Right renal pelvis (tissue), 4 donors: ENCODE results near the gene UBXN6. TPM values are rescaled to one million over a fixed set of nuclear protein-coding genes. Genes with fewer than 3 reads are reported as not detected.

ENCODE experiments used
- DNase-seq, 4 donors: peaks; one replicate each; pipeline ENCODE4 v3.0.0-alpha.2; 2013; ENCODE audit warnings: low read depth in 4 of 4, low spot score in 3 of 4, missing footprints in 1 of 4
- polyA plus RNA-seq, 4 donors: library from polyadenylated mRNA; unstranded; fragments of 120-200 nt; gene quantifications; one replicate each; pipeline ENCODE4 v1.2.1, GENCODE V29; 2013; ENCODE audit not compliant: insufficient read length in 4 of 4

Gene UBXN6, protein sequence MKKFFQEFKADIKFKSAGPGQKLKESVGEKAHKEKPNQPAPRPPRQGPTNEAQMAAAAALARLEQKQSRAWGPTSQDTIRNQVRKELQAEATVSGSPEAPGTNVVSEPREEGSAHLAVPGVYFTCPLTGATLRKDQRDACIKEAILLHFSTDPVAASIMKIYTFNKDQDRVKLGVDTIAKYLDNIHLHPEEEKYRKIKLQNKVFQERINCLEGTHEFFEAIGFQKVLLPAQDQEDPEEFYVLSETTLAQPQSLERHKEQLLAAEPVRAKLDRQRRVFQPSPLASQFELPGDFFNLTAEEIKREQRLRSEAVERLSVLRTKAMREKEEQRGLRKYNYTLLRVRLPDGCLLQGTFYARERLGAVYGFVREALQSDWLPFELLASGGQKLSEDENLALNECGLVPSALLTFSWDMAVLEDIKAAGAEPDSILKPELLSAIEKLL
- 100 to 1,000 TPM in 2 of 4 donors, 10 to 100 TPM in 2; 94.1 to 127 (median 100) TPM for polyA plus RNA-seq

GRCh38 chr19:4457654-4458395 lies at the start of gene UBXN6:
UBXN6 (minus strand) TSS chr19:4457794; CDS start chr19:4457697, 97 bp downstream.
- DNase-seq, result peak; percentile 91 to 95 (median 93)

DNA sequence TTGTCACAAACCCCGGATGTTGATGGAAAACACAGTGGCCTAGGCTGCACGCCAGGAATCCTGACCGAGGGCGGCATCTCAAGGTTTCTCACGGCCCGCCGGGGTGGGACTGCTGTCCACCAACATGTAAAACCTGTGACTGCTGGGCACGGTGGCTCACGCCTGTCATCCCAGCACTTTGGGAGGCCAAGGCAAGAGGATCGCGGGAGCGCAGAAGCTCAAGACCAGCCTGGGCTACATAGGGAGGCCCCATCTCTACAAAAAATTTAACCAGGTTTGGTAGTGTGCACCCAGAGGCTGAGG lies 49.5 kb upstream of the UBXN6 start:
- DNase-seq, result no peak

GRCh38 chr19:4506449-4507149 lies 49.0 kb upstream of the UBXN6 start:
- DNase-seq, result no peak

- no peak for DNase-seq
Measured at GRCh38 chr19:4505570-4506448, 48.2 kb upstream of the UBXN6 start.

- DNase-seq, result no peak
Measured at GRCh38 chr19:4504891-4505569, 47.4 kb upstream of the UBXN6 start.

- no peak for DNase-seq
Measured at GRCh38 chr19:4504297-4504701, 46.7 kb upstream of the UBXN6 start.

DNA sequence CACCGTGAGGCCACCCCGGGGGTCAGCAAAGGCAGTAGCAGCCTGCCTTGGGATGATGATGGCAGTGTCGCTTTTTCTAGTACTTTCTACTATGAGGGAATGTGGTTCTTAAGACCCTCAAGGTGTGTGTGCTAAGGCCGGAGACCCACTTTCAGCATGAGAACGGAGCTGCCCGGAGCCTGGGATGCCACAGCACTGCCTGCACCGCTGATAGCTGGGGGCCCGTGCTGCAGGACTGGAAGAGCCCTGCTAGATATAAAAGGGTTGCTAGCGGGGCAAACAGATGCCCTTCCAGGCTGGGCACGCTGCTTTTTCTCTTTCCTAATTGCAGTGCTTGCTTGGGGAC lies 46.2 kb upstream of the UBXN6 start:
- DNase-seq, result no peak

DNA sequence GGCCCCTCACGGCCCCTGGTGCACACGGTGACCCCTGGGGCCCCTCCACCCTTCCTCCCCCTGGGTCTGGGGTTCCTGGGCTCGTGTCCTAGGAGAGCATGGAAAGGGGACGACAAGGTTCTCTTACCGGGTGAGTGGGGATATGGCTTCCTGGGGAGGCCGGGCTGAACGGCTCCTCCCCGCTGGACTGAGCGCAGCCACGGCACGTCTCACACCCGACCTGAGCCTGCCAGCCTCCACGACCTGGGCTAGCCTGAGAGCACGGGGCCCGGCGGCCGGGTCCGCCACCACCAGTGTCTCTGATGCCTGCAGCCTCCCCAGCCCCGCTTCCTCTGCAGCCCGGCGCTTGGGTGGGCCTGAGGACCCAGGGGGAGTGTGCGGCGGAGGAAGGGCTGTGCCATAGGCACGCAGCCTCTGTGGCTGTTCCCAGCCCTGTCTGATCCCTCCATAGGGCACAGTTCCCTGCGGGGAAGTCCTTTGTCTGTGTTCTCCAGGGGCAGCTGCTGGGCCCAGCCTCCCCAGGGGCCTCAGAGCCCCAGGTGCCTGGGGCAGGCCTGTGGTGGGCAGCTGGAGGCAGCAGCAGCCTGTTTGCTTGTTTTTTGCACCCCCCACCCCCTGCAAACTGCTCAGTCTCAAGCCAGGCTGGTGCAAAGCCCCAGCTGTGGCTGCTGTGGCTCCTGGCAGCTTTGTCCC lies 45.7 kb upstream of the UBXN6 start:
- no peak for DNase-seq

DNA sequence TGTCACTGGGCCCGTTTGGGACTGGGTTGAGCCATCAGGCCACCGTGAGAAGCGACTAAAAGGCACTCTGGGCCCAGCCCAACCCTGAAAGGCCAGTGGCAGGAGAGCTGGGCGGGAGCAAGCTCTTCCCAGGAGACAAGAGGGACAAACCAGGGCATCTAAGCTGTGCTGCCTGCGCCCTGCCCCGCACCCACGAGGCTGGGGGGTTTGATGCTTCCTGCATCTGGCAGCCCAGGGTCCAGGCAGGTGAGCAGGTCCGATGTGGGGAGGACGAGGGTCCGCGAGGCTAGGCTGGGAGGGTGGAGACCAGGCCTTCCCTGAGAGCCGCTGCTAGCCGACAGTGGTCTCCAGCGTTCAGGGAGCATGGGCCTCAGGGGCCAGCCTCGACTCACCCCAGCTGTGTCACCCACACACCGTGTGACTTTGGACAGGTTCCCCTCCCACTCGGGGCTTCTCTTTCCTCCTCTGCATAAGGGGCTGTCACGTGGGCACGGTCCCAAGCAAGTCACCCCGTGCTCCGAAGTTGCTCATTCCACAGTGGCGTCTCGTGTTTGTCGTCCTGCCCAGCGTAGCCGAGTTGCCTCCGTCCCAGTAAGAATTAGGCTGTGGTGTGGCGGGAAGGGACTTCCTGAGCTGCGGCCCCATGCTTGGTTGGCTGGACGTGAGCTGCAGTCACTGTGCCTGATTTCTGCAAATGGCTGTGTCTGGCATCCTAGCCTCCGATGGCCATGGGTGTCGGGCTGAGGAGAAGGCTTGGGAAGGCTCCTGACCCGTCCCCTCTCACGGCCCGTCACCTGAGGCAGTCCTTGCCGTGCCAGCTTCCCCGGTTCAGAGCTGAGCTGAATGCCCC lies 44.9 kb upstream of the UBXN6 start:
- no peak for DNase-seq

DNA sequence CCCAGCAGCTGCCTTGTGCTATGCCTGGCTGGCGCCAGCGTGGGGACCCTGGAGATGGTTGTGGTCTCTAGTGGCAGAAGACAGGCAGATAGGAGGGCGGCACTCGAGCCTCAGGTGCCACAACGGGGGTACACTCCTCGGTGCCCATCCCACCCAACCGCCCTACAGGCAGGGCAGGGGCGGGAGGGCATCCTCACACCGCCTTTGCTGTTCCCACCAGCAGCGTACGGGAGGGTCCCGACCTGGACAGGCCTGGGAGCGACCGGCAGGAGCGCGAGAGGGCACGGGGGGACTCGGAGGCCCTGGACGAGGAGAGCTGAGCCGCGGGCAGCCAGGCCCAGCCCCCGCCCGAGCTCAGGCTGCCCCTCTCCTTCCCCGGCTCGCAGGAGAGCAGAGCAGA lies 44.1 kb upstream of the UBXN6 start:
- DNase-seq, result no peak

DNA sequence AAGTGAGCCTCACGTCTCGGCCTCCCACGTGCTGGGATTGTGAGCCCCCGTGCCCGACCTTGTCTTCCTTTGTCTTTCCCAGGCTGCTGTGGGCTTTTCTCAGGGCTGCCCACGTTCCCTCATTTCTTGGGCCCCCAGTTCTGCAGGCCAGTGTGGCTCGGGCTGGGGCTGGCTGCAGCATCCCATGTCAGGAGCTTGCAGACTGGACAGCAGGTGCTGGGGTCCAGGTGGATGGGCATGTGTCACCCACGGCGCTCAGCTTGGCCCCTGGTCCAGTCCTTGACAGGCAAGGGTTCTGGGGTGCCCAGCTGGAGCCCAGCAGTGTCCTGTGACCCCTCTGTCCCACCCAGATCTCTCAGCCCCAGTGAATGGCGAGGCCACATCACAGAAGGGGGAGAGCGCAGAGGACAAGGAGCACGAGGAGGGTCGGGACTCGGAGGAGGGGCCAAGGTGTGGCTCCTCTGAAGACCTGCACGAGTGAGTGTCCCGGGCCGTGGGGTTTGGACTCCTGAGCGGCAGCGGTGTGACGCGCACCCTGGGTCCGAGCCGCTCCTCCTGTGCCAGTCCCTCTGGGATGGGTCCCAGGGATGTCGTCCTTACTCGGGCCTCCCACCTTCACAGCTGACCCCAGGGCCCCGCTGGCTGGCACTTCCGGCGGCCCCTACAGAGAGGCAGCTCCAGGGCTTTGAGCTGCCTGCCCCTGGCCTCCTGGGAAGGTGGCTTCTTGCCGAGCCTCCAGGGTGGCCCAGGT lies 43.4 kb upstream of the UBXN6 start:
- DNase-seq, result no peak

DNA sequence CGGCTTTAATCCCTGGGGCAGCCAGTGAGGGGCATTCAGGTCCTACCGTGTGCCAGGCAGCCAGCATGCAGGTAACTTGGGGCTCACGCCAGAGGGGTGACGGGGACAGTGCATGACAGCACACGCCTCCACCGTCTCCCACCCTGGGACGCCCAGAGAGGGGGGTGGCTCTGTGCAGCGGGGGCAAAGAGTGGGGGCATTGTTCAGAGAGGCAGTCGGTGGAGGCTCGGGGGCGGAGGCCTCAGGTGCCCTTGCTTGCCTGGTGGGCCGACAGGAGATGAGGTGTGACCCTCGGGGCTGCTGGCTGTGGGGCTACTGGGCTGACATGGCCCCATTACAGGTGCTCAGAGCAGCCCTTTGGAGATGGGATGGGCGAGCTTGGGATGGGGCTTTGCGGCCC lies 42.3 kb upstream of the UBXN6 start:
- DNase-seq, result no peak

DNA sequence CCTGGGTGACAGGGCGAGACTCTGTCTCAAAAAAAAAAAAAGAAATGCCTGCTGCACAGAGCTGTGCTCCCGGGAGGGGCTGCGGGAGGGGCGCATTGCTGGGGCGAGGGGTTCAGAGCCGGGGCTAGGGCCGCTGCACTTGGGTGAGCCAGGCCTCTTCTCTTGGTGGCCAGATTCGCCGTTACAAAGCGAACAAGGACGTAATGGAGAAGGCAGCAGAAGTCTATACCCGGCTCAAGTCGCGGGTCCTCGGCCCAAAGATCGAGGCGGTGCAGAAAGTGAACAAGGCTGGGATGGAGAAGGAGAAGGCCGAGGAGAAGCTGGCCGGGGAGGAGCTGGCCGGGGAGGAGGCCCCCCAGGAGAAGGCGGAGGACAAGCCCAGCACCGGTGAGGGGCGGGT lies 41.7 kb upstream of the UBXN6 start:
- no peak for DNase-seq

- no peak for DNase-seq
Measured at GRCh38 chr19:4498694-4499093, 41.1 kb upstream of the UBXN6 start.

DNA sequence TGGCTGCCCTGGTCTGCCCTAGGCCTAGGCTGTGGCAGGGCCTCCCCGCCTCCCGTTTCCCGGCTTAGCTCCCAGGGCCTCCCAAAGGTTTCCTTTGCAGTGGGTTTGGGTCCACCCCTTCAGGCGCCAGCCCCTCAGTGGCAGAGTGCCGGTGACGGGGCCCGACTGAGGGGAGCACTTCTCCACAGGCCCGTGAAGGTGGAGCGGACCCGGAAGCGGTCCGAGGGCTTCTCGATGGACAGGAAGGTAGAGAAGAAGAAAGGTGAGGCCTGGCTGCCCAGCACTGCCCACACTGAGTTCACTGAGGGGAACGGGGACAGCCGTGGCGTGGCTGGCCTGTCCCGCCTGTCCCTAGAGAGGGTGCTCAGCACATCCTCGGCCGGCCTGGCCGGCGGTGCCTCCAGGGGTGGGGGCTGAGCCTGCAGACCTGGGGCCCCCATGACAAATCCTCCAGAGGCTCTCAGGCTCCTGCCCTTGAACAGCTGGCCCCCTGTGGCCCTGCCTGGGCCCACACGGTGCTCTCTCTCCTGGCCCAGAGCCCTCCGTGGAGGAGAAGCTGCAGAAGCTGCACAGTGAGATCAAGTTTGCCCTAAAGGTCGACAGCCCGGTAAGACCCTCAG lies 40.3 kb upstream of the UBXN6 start:
- DNase-seq, result no peak

DNA sequence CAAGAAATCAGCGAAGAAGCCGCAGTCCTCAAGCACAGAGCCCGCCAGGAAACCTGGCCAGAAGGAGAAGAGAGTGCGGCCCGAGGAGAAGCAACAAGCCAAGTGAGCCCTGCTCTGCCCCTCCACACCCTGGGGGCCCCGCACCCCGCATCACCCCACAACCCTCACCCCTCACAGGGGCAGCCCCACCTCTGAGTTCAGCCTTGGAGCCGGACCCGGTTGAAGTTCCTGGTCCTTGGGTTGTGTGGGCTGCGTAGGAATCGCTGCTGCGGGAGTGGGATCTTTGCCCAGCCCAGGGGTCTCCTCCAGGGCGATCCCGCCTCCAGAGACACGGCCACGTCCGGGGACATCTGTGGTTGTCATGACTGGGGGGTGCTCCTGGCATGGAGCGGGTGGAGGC lies 38.7 kb upstream of the UBXN6 start:
- DNase-seq, result no peak

DNA sequence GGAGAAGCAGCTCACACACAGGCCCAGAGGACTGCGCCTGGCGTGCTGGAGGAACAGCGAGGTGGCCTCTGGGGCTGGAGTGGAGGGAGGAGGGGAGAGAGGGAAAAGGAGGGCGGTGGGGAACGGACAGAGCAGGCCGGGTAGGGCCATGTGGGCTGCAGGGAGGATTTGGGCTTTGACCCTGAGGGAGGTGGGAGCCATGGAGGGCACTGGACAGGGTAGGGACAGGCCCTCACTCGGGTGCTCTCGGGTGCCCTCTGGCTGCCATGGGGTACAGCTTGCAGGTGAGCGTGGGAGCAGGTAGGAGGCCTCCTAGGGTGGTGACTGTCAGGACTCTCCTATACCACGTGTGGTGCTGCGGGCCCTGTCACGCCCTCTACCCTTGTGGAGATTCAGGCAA lies 37.9 kb upstream of the UBXN6 start:
- no peak for DNase-seq
